Adipose tissue (tissue), 3 donors: ENCODE data around the gene GAGE1. TPM values are rescaled to one million over a fixed set of nuclear protein-coding genes. Genes with fewer than 3 reads are reported as not detected.
"Not testable (repeated sequence)": the region's sequence is repeated elsewhere in the genome, so short reads cannot be mapped to it uniquely, and the experiment has no call there.

Experiments used
- H3K27ac ChIP-seq: one replicate; pipeline ENCODE4 v1.5.1; 2013; ENCODE audit warnings: low read depth, low read length
- WGBS, 3 donors: extraction: QIAGEN DNeasy Blood & Tissue Kit; methylation state at CpG; one replicate each; pipeline ENCODE4 v1.1.7; 2013; 5-methylcytosine and 5-hydroxymethylcytosine counted together
- polyA plus RNA-seq, 3 donors: library from polyadenylated mRNA; stranded (reverse); fragments of 200-250 nt; gene quantifications; one replicate each; pipeline ENCODE4 v1.2.3, GENCODE V29; 2013
- donor health status: healthy with polysubstance abuse.
- donor health status: Bipolar disorder and iron deficiency.
- donor health status: healthy.

Gene GAGE1
- not detected for polyA plus RNA-seq

GRCh38 chrX:49598720-49599119 is at the start of gene GAGE1:
Gene GAGE1, plus strand, starts transcription at chrX:49599020. Its CDS starts 1,155 bp downstream, at chrX:49600175.
- no CpG with 5 or more reads among the region's 16 CpGs for WGBS, 3 donors
- not testable (repeated sequence) for H3K27ac ChIP-seq

- no CpG with 5 or more reads among the region's 16 CpGs for WGBS, 3 donors
- not testable (repeated sequence) for H3K27ac ChIP-seq
These were observed 47.8 kb upstream of the GAGE1 start, which contains the start of gene GAGE12E for GRCh38 chrX:49550989-49551388. Gene GAGE12E, plus strand, starts transcription at chrX:49551289. Its CDS starts 1,155 bp downstream, at chrX:49552444.

- no CpG with 5 or more reads among the region's 16 CpGs for WGBS, 3 donors
- not testable (repeated sequence) for H3K27ac ChIP-seq
These were observed 38.3 kb upstream of the GAGE1 start, which contains the start of gene GAGE12F for GRCh38 chrX:49560542-49560941. Gene GAGE12F, plus strand, starts transcription at chrX:49560842. Its CDS starts 1,155 bp downstream, at chrX:49561997.

GRCh38 chrX:49568728-49569127 is 30.1 kb upstream of the GAGE1 start:
- WGBS, 3 donors = no CpG with 5 or more reads among the region's 11 CpGs
- H3K27ac ChIP-seq = not testable (repeated sequence)

- WGBS, 3 donors = no CpG with 5 or more reads among the region's 13 CpGs
- H3K27ac ChIP-seq = not testable (repeated sequence)
These were observed 29.7 kb upstream of the GAGE1 start for GRCh38 chrX:49569152-49569551.

- H3K27ac ChIP-seq = not testable (repeated sequence)
- no CpG with 5 or more reads among the region's 16 CpGs for WGBS, 3 donors
These were observed 28.7 kb upstream of the GAGE1 start, which contains the start of gene GAGE12G for GRCh38 chrX:49570100-49570499. Gene GAGE12G, plus strand, starts transcription at chrX:49570400. Its CDS starts 1,155 bp downstream, at chrX:49571555.

GRCh38 chrX:49579649-49580048 is 19.2 kb upstream of the GAGE1 start, which contains the start of gene GAGE12H:
Gene GAGE12H, plus strand, starts transcription at chrX:49579949. Its CDS starts 1,155 bp downstream, at chrX:49581104.
- not testable (repeated sequence) for H3K27ac ChIP-seq
- no CpG with 5 or more reads among the region's 16 CpGs for WGBS, 3 donors

GRCh38 chrX:49589196-49589595 is 9.6 kb upstream of the GAGE1 start, which contains the start of gene GAGE2A:
Gene GAGE2A, plus strand, starts transcription at chrX:49589496. Its CDS starts 1,155 bp downstream, at chrX:49590651.
- no CpG with 5 or more reads among the region's 16 CpGs for WGBS, 3 donors

GRCh38 chrX:49589769-49590478 is 8.9 kb upstream of the GAGE1 start:
- 89 to 91% (median 90%) methylated on average over 24 to 25 of the region's 37 CpGs for WGBS, 3 donors
- not testable (repeated sequence) for H3K27ac ChIP-seq

More at GRCh38 chrX:49589196-49589595, 9.6 kb upstream of the GAGE1 start, which contains the start of gene GAGE2A:
- not testable (repeated sequence) for H3K27ac ChIP-seq

GRCh38 chrX:49590488-49590887 is 8.3 kb upstream of the GAGE1 start:
- H3K27ac ChIP-seq = not testable (repeated sequence)
- WGBS, 3 donors = 91 to 92% (median 91%) methylated on average over 10 to 11 of the region's 17 CpGs

GRCh38 chrX:49610718-49611310 is 12.0 kb downstream of the GAGE1 start:
- H3K27ac ChIP-seq = no peak overlapping the region
- 23 to 49% (median 39%) methylated on average over 7 of the region's 7 CpGs for WGBS, 3 donors

- 80 to 93% (median 80%) methylated on average over 2 of the region's 2 CpGs for WGBS, 3 donors
- no peak overlapping the region for H3K27ac ChIP-seq
These were observed 19.8 kb downstream of the GAGE1 start for GRCh38 chrX:49618574-49618973.

GRCh38 chrX:49627086-49627777 is 28.4 kb downstream of the GAGE1 start:
- 45 to 67% (median 60%) methylated on average over 29 to 33 of the region's 33 CpGs for WGBS, 3 donors
- H3K27ac ChIP-seq = no peak overlapping the region

GRCh38 chrX:49644991-49645637 is 46.3 kb downstream of the GAGE1 start:
- no peak overlapping the region for H3K27ac ChIP-seq
- WGBS, 3 donors = 71 to 89% (median 86%) methylated on average over 6 to 8 of the region's 8 CpGs

GRCh38 chrX:49656533-49656932 is 57.7 kb downstream of the GAGE1 start:
- no peak overlapping the region for H3K27ac ChIP-seq
- 71 to 78% (median 77%) methylated on average over 3 of the region's 3 CpGs for WGBS, 3 donors
